Astrocyte of the hippocampus (primary cell): Measurements from ENCODE around the gene RPN2.

Experiments used
- DNase-seq: peaks from one replicate; pipeline ENCODE4 v3.0.0; 2011; ENCODE audit warnings: low read depth, low spot score

RPN2 gene

GRCh38 chr20:37185686-37186085 lies 6.6 kb downstream of the RPN2 start:
- DNase-seq, result no peak

GRCh38 chr20:37188787-37189186 lies 9.7 kb downstream of the RPN2 start:
- no peak for DNase-seq

- DNase-seq, result no peak
Measured at GRCh38 chr20:37189416-37190016, 10.4 kb downstream of the RPN2 start.

- no peak for DNase-seq
Measured at GRCh38 chr20:37190354-37191112, 11.4 kb downstream of the RPN2 start.

GRCh38 chr20:37192137-37192854 lies 13.2 kb downstream of the RPN2 start:
- peak; percentile 95 for DNase-seq

GRCh38 chr20:37193226-37193625 lies 14.1 kb downstream of the RPN2 start:
- DNase-seq, result no peak

- DNase-seq, result no peak
Measured at GRCh38 chr20:37193821-37194220, 14.7 kb downstream of the RPN2 start.

- peak; percentile 22 for DNase-seq
Measured at GRCh38 chr20:37194621-37195417, 15.7 kb downstream of the RPN2 start.

- DNase-seq, result no peak
Measured at GRCh38 chr20:37198932-37199660, 20.0 kb downstream of the RPN2 start.

GRCh38 chr20:37200376-37200775 lies 21.2 kb downstream of the RPN2 start:
- no peak for DNase-seq

- no peak for DNase-seq
Measured at GRCh38 chr20:37200926-37201826, 22.0 kb downstream of the RPN2 start.

GRCh38 chr20:37201827-37202162 lies 22.7 kb downstream of the RPN2 start:
- no peak for DNase-seq

- peak; percentile 93 for DNase-seq
Measured at GRCh38 chr20:37202267-37202943, 23.3 kb downstream of the RPN2 start.

GRCh38 chr20:37204056-37204455 lies 24.9 kb downstream of the RPN2 start:
- DNase-seq, result no peak

GRCh38 chr20:37205130-37205529 lies 26.0 kb downstream of the RPN2 start:
- DNase-seq, result peak; percentile 61

GRCh38 chr20:37205794-37206193 lies 26.7 kb downstream of the RPN2 start:
- peak; percentile 47 for DNase-seq

- DNase-seq, result no peak
Measured at GRCh38 chr20:37207171-37207570, 28.0 kb downstream of the RPN2 start.

- DNase-seq, result no peak
Measured at GRCh38 chr20:37209193-37209592, 30.1 kb downstream of the RPN2 start.

- DNase-seq, result no peak
Measured at GRCh38 chr20:37209661-37210314, 30.7 kb downstream of the RPN2 start.
